Colonic mucosa (tissue), 4 donors: ENCODE results near the gene NFIA. TPM values are rescaled to one million over a fixed set of nuclear protein-coding genes. Genes with fewer than 3 reads are reported as not detected.

ENCODE experiments used
- DNase-seq: peaks from one replicate; pipeline ENCODE4 v3.0.0-alpha.2; 2020
- H3K27ac ChIP-seq: fragments of 200-600 bp; one replicate; pipeline ENCODE4 v1.8.0; 2021
- H3K27me3 ChIP-seq: fragments of 200-600 bp; one replicate; pipeline ENCODE4 v1.8.0; 2021
- H3K36me3 ChIP-seq: fragments of 200-600 bp; one replicate; pipeline ENCODE4 v1.8.0; 2021
- H3K4me1 ChIP-seq: fragments of 200-600 bp; one replicate; pipeline ENCODE4 v1.8.0; 2021; ENCODE audit warnings: mild to moderate bottlenecking
- H3K4me3 ChIP-seq: fragments of 200-600 bp; one replicate; pipeline ENCODE4 v1.8.0; 2021
- H3K9ac ChIP-seq, 2 donors: one replicate each; pipeline ENCODE4 v1.7.0; 2013; ENCODE audit warnings: control low read depth in 2 of 2, low read depth in 2 of 2, low read length in 2 of 2
- H3K9me3 ChIP-seq: fragments of 200-600 bp; one replicate; pipeline ENCODE4 v1.8.0; 2021
- intact Hi-C: fragments of 100-400 bp; cut with DNase I; formaldehyde crosslinking; loops from one replicate; pipeline ENCODE4 v1.14.1; 2022
- total RNA-seq, 2 donors: library from RNA; stranded (reverse); fragmentation: NEBNext Ultra II Directional in 1 of 2; extraction: Animal tissue kit (Norgen Biotek cat#: 25700) in 1 of 2; gene quantifications; one replicate each; pipeline ENCODE4 v1.2.1, GENCODE V29; 2021
- TF ChIP-seq, protein P1 (sequence below): fragments of 200-600 bp; IDR thresholded peaks from one replicate; pipeline ENCODE4 v1.8.0; 2022; ENCODE audit warnings: antibody characterized with exemption, mild to moderate bottlenecking
- donor health status: healthy.
- donor health status: DM: no; HTN: no; CAD: no.
- donor health status: DM: no; HTN: no; CAD: no.

Gene NFIA
- total RNA-seq, 2 donors from 2014 or later = 36.0 to 44.2 TPM

- Histone ChIP-seq H3K9ac (no peak overlapping the region), H3K9me3 (no peaks in the 10 kb centered on the region), H3K4me1 (peaks cover 6% of the 10 kb centered on the region), H3K27me3 (no peaks in the 10 kb centered on the region), H3K4me3 (no peak overlapping the region), H3K36me3 (no peaks in the 10 kb centered on the region), H3K27ac (no peak overlapping the region)
- TF ChIP-seq, protein P1, sequence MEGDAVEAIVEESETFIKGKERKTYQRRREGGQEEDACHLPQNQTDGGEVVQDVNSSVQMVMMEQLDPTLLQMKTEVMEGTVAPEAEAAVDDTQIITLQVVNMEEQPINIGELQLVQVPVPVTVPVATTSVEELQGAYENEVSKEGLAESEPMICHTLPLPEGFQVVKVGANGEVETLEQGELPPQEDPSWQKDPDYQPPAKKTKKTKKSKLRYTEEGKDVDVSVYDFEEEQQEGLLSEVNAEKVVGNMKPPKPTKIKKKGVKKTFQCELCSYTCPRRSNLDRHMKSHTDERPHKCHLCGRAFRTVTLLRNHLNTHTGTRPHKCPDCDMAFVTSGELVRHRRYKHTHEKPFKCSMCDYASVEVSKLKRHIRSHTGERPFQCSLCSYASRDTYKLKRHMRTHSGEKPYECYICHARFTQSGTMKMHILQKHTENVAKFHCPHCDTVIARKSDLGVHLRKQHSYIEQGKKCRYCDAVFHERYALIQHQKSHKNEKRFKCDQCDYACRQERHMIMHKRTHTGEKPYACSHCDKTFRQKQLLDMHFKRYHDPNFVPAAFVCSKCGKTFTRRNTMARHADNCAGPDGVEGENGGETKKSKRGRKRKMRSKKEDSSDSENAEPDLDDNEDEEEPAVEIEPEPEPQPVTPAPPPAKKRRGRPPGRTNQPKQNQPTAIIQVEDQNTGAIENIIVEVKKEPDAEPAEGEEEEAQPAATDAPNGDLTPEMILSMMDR = no peak
- no peak for DNase-seq
- intact Hi-C loops = no loop called here
These were observed 34.9 kb downstream of the NFIA start for GRCh38 chr1:61117283-61117682.

DNA sequence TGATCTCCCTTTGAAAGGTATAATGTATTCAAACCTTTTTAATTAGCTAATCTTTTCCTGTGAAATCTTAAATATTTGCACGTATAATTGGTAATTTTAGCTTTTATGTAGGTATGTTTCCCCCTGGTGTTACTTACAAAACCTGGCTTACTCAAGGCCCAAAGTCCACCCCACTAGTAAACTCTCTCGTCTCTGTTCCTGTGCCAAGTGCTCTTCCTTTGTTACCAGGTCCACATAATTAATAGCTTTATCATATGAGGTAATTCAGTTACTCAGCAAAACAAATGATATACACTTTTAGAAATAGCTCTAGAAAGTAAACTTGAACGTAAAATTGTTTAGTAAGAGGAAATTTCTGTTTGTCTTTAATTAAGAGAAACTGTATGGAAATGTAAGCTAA lies 36.7 kb downstream of the NFIA start:
- H3K27me3 ChIP-seq = no peaks in the 10 kb centered on the region
- peaks cover 6% of the 10 kb centered on the region for H3K4me1 ChIP-seq
- H3K4me3 ChIP-seq = no peak overlapping the region
- DNase-seq = no peak
- no peak overlapping the region for H3K27ac ChIP-seq
- no peaks in the 10 kb centered on the region for H3K36me3 ChIP-seq
- intact Hi-C loops = no loop called here
- TF ChIP-seq, protein P1 = no peak
- no peak overlapping the region for H3K9ac ChIP-seq
- H3K9me3 ChIP-seq = no peaks in the 10 kb centered on the region

- DNase-seq = no peak
- no peak overlapping the region for H3K27ac ChIP-seq
These were observed 38.0 kb downstream of the NFIA start for GRCh38 chr1:61120246-61120840.

DNA sequence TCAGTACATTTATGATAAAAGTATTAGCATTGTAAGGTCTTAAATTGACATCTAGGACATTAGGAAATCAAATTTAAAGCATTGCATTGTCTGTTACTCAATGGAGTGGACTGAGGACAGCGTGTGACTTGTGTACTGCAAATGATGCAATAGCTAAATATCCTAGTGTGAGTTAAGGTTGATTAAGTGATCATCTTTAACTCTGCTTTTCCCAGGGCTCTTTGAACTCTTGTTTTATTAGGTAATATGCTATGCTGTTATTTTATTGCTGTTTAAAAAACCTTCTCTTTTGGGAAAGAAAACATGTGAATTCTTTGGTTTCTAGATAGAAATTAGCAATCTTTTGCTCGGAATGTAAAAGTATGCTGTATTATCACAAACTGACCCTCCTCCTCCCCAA lies 38.6 kb downstream of the NFIA start:
- Histone ChIP-seq H3K9me3 (no peaks in the 10 kb centered on the region), H3K4me3 (no peak overlapping the region), H3K4me1 (peaks cover 6% of the 10 kb centered on the region), H3K36me3 (no peaks in the 10 kb centered on the region), H3K27me3 (no peaks in the 10 kb centered on the region), H3K27ac (no peak overlapping the region), H3K9ac (no peak overlapping the region)
- intact Hi-C loops = no loop called here
- TF ChIP-seq, protein P1 = no peak
- no peak for DNase-seq

More at GRCh38 chr1:61120246-61120840, 38.0 kb downstream of the NFIA start:
- no peaks in the 10 kb centered on the region for H3K36me3 ChIP-seq
- no peaks in the 10 kb centered on the region for H3K27me3 ChIP-seq
- intact Hi-C loops = no loop called here
- H3K4me3 ChIP-seq = no peak overlapping the region
- TF ChIP-seq, protein P1 = no peak
- no peak overlapping the region for H3K9ac ChIP-seq
- no peaks in the 10 kb centered on the region for H3K9me3 ChIP-seq
- H3K4me1 ChIP-seq = peaks cover 6% of the 10 kb centered on the region

GRCh38 chr1:61121631-61122030 lies 39.3 kb downstream of the NFIA start:
- no peak overlapping the region for H3K27ac ChIP-seq
- intact Hi-C loops = no loop called here
- DNase-seq = no peak
- H3K4me1 ChIP-seq = peaks cover 6% of the 10 kb centered on the region
- TF ChIP-seq, protein P1 = no peak
- H3K4me3 ChIP-seq = no peak overlapping the region
- no peaks in the 10 kb centered on the region for H3K9me3 ChIP-seq
- H3K9ac ChIP-seq = no peak overlapping the region
- no peaks in the 10 kb centered on the region for H3K36me3 ChIP-seq
- H3K27me3 ChIP-seq = no peaks in the 10 kb centered on the region
